OCI-LY3 (cell line): Measurements from ENCODE around the gene NFYC.

Experiments
- H2AFZ ChIP-seq: fragments of 200-600, 300-600 bp; shearing (Covaris generic); 2 replicates; pipeline ENCODE4 v1.6.0; 2014; ENCODE audit warnings: antibody characterized with exemption, low read depth, low read length
- H3K27ac ChIP-seq: fragments of 200-600, 300-600 bp; sonication (generic); 2 replicates; pipeline ENCODE4 v1.5.1; 2014; ENCODE audit warnings: mild to moderate bottlenecking, low read length, moderate library complexity, mixed read lengths
- H3K27me3 ChIP-seq: fragments of 200-600, 300-600 bp; sonication (generic); 2 replicates; pipeline ENCODE4 v1.6.1; 2014; ENCODE audit warnings: low read depth, low read length, mixed read lengths
- H3K36me3 ChIP-seq: fragments of 200-600, 300-600 bp; sonication (generic); replicated peaks from 2 replicates; pipeline ENCODE3; 2014; ENCODE audit warnings: low read depth, low read length, mixed read lengths
- H3K4me1 ChIP-seq: fragments of 300-600, 200-600 bp; sonication (generic); 2 replicates; pipeline ENCODE4 v1.6.1; 2014; ENCODE audit warnings: low read length, mixed read lengths
- H3K4me2 ChIP-seq: fragments of 200-600, 300-600 bp; sonication (generic); 2 replicates; pipeline ENCODE4 v1.6.1; 2014; ENCODE audit warnings: low read length, mixed read lengths
- H3K4me3 ChIP-seq: fragments of 300-600, 200-600 bp; sonication (generic); 2 replicates; pipeline ENCODE4 v1.5.1; 2014; ENCODE audit warnings: antibody characterized with exemption, mild to moderate bottlenecking, low read length, moderate library complexity
- H3K79me2 ChIP-seq: fragments of 300-600, 200-600 bp; shearing (Covaris generic); 2 replicates; pipeline ENCODE4 v1.6.1; 2014; ENCODE audit warnings: mild to moderate bottlenecking, low read length, mixed read lengths
- H3K9ac ChIP-seq: fragments of 300-600, 200-600 bp; shearing (Covaris generic); 2 replicates; pipeline ENCODE4 v1.6.0; 2014; ENCODE audit warnings: mild to moderate bottlenecking, low read length, moderate library complexity
- H3K9me3 ChIP-seq: fragments of 200-600, 300-600 bp; shearing (Covaris generic); 2 replicates; pipeline ENCODE4 v1.6.1; 2014; ENCODE audit warnings: low read length, mixed read lengths; ENCODE audit not compliant: insufficient read depth
- H4K20me1 ChIP-seq: fragments of 200-600, 300-600 bp; sonication (generic); 2 replicates; pipeline ENCODE4 v1.6.1; 2016; ENCODE audit warnings: low read length, mixed read lengths; ENCODE audit not compliant: insufficient read depth
- CTCF ChIP-seq: fragments of 200-600, 300-600 bp; sonication (generic); IDR thresholded peaks from 2 replicates; pipeline ENCODE4 v1.5.1; 2014; ENCODE audit warnings: antibody characterized with exemption, low read length, low read depth
- EZH2phosphoT487 ChIP-seq: fragments of 200-600 bp; shearing (Covaris generic); IDR thresholded peaks from 2 replicates; pipeline ENCODE4 v1.6.1; 2018; ENCODE audit warnings: antibody characterized with exemption, mixed run types, low read depth

Gene NFYC

GRCh38 chr1:40783001-40783905 lies 91.7 kb downstream of the NFYC start, which contains the start of gene KCNQ4:
Gene KCNQ4, plus strand, starts transcription at chr1:40783787. Its CDS starts 307 bp downstream, at chr1:40784094.
- TF ChIP-seq EZH2phosphoT487 (no peak), CTCF (no peak)
- peak within 1 kb of the TSS; percentile 97 for H3K4me2 ChIP-seq
- H2AFZ ChIP-seq, result peak within 1 kb of the TSS; percentile 77; the same call in 1 of the 2 replicates
- peak within 1 kb of the TSS; percentile 80 for H3K9ac ChIP-seq
- H3K27ac ChIP-seq, result no peak within 1 kb of the TSS
- peaks cover 4% of the 10 kb centered on the region; the same call in 1 of the 2 replicates for H3K79me2 ChIP-seq
- H3K4me3 ChIP-seq, result peak within 1 kb of the TSS; percentile 90
- no peaks in the 10 kb centered on the region for H3K36me3 ChIP-seq
- no peaks in the 10 kb centered on the region for H4K20me1 ChIP-seq
- H3K4me1 ChIP-seq, result peaks cover 13% of the 10 kb centered on the region
- no peaks in the 10 kb centered on the region for H3K9me3 ChIP-seq
- no peaks in the 10 kb centered on the region for H3K27me3 ChIP-seq

- peaks cover 13% of the 10 kb centered on the region for H3K4me1 ChIP-seq
- no peaks in the 10 kb centered on the region for H4K20me1 ChIP-seq
- H3K36me3 ChIP-seq, result no peaks in the 10 kb centered on the region
- TF ChIP-seq EZH2phosphoT487, result no peak
- no peak for TF ChIP-seq CTCF
- H3K9ac ChIP-seq, result peak overlapping the region; percentile 80
- H3K4me2 ChIP-seq, result peak overlapping the region; percentile 97
- H2AFZ ChIP-seq, result peak overlapping the region; percentile 77; the same call in 1 of the 2 replicates
- H3K9me3 ChIP-seq, result no peaks in the 10 kb centered on the region
- peak overlapping the region; percentile 90 for H3K4me3 ChIP-seq
- H3K79me2 ChIP-seq, result peaks cover 4% of the 10 kb centered on the region; the same call in 1 of the 2 replicates
- H3K27ac ChIP-seq, result no peak overlapping the region
- H3K27me3 ChIP-seq, result no peaks in the 10 kb centered on the region
These were observed 92.8 kb downstream of the NFYC start for GRCh38 chr1:40784141-40784770.

GRCh38 chr1:40784771-40785151 lies 93.3 kb downstream of the NFYC start:
- no peaks in the 10 kb centered on the region for H3K36me3 ChIP-seq
- H3K9me3 ChIP-seq, result no peaks in the 10 kb centered on the region
- H3K4me3 ChIP-seq, result peak overlapping the region; percentile 90
- no peaks in the 10 kb centered on the region for H4K20me1 ChIP-seq
- no peaks in the 10 kb centered on the region for H3K27me3 ChIP-seq
- peak overlapping the region; percentile 80 for H3K9ac ChIP-seq
- H2AFZ ChIP-seq, result 0 out of 2 replicates have a peak overlapping the region, but pooled peaks have one; percentile 77
- H3K79me2 ChIP-seq, result peaks cover 4% of the 10 kb centered on the region; the same call in 1 of the 2 replicates
- peak overlapping the region; percentile 97 for H3K4me2 ChIP-seq
- no peak overlapping the region for H3K27ac ChIP-seq
- peaks cover 13% of the 10 kb centered on the region for H3K4me1 ChIP-seq
- TF ChIP-seq CTCF (no peak), EZH2phosphoT487 (no peak)

GRCh38 chr1:40785446-40785845 lies 93.9 kb downstream of the NFYC start:
- no peak overlapping the region for H3K9ac ChIP-seq
- H3K79me2 ChIP-seq, result peaks cover 4% of the 10 kb centered on the region; the same call in 1 of the 2 replicates
- no peak overlapping the region for H3K4me3 ChIP-seq
- no peaks in the 10 kb centered on the region for H3K36me3 ChIP-seq
- no peaks in the 10 kb centered on the region for H4K20me1 ChIP-seq
- no peaks in the 10 kb centered on the region for H3K9me3 ChIP-seq
- peaks cover 13% of the 10 kb centered on the region for H3K4me1 ChIP-seq
- no peak overlapping the region for H2AFZ ChIP-seq
- no peaks in the 10 kb centered on the region for H3K27me3 ChIP-seq
- no peak overlapping the region for H3K4me2 ChIP-seq
- TF ChIP-seq CTCF (no peak), EZH2phosphoT487 (no peak)
- no peak overlapping the region for H3K27ac ChIP-seq
